GM18868 (cell line): ENCODE measurements around the gene RNF168.
"Not testable (repeated sequence)": the region's sequence is repeated elsewhere in the genome, so short reads cannot be mapped to it uniquely, and the experiment has no call there.

Experiments used
- ATAC-seq: cut with Tn5 transposase; IDR thresholded peaks from one replicate; pipeline ENCODE4 v1.9.1; 2021; ENCODE audit warnings: mild to moderate bottlenecking, moderate library complexity; ENCODE audit not compliant: unreplicated experiment

Gene RNF168, protein sequence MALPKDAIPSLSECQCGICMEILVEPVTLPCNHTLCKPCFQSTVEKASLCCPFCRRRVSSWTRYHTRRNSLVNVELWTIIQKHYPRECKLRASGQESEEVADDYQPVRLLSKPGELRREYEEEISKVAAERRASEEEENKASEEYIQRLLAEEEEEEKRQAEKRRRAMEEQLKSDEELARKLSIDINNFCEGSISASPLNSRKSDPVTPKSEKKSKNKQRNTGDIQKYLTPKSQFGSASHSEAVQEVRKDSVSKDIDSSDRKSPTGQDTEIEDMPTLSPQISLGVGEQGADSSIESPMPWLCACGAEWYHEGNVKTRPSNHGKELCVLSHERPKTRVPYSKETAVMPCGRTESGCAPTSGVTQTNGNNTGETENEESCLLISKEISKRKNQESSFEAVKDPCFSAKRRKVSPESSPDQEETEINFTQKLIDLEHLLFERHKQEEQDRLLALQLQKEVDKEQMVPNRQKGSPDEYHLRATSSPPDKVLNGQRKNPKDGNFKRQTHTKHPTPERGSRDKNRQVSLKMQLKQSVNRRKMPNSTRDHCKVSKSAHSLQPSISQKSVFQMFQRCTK

DNA sequence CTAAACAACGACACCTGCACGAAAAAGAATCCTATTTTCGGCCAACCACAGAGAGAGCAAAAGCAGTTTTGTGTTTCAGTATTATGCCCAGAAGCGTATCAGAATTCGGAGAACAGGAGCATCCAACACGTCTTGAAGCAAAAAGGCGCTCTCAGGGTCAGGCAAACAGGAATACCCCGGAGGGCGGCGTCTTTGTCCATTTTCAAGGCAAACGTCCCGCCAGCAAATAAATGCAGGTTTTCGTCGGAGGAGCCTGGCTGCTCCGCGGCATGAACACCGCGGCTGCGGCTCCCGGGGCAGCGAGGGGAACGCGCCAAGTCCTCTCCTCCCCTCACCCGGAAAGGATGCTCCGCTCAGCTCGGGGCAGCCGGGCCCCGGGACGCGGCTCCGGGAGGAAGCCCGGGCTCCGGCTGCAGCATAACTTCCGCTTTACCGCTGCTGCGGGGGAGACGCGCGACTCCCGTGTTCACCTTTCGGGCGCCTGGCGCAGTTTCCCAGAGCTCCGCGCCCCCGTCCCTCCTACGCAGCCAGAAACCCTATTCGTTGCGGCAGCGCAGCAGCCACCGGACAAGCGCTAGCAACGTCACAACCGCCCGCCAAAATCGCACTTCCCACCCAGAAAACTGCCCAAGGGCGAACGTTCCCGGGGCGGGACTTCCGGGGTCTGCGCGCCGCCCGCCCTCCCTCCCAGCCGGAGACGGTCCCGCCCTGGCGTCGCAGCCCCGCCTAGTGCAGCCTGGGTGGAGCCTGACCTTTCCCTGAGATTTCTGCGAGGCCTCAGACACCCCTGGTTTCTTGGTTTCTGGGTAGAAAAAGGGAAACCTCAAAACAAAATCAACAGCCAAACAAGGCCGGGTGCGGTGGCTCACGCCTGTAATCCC lies at the start of gene RNF168:
Gene RNF168 (minus strand): TSS at position 573 of the 881 bp plus-strand sequence. CDS start 595 bp downstream, outside the sequence.
- peak; percentile 88 for ATAC-seq

DNA sequence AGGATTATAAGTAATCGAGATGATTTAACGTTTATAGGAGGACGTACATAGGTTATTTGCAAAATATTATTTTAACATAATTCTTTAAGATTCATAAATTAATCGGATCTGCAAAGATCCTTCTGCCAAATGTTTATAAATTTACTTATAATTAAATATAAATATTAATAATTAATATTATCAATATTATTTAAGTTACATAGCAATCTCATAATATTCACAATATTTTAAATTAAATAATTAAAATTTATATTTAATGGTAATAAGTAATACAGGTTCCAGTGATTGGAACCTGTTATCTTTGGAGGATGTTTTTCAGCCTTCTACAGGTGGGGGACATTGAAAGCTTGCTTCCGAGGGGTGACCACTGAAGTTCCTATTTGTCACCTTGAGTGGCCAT lies 48.7 kb upstream of the RNF168 start:
- no peak for ATAC-seq

DNA sequence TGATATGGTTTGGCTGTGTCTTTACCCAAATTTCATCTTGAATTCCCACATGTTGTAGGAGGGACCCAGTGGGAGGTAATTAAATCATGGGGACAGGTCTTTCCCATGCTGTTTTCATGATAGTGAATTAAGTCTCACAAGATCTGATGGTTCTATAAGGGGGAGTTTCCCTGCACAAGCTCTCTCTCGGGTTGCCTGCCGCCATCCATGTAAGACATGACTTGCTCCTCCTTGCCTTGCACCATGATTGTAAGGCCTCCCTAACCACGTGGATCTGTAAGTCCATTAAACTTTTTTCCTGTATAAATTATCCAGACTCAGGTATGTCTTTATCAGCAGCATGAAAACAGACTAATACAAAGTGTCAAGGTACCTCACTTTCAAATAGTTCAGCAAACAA lies 46.6 kb upstream of the RNF168 start:
- ATAC-seq = not testable (repeated sequence)

DNA sequence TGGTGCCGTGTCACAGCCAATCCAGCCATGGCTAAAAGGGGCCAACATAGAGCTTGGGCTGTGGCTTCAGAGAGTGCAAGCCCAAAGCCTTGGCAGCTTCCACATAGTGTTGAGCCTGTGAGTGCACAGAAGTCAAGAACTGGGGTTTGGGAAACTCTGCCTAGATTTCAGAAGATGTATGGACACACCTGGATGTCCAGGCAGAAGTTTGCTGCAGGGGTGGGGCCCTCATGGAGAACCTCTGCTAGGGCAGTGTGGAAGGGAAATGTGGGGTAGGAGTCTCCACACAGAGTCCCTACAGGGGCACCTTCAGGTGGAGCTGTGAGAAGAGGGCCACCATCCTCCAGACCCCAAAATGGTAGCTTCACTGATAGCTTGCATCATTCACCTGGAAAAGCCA lies 45.7 kb upstream of the RNF168 start:
- not testable (repeated sequence) for ATAC-seq

DNA sequence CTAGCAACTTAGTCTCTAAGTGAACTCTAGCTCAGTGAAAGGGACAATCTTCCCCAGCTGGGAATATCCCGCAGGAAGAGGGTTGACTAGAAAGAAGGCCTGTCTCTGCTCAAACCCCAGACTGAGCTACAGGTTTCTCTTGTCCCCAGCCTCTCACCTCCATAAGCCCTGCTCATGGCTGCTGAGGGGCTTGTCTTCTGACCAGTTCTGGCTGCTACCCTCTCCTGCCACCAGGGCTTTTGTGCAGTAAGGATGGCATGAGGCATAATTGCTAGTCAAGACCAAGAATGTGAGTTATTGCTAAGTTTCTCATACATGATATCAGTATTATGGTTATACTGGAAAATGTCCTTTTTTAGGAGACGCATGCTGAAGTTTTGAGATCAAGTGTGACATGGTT lies 43.5 kb upstream of the RNF168 start:
- ATAC-seq = no peak

DNA sequence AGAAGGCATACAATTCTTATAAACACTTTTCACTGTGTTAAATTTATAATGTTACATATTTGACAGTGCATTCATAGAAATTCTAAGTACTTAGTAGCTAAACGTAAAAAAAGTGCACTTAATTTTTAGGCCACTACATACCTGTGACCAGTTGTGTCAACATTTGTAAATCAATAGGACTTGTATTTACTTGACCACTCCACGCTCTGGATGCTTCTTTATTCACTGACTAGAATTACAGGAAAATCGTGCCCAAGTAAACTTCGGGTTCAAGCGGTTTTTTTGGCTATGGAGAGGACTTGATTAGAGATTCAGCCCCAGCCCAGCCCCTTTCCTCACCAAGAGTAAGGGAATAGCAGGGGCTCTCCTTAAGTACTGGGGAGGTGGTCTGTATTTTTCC lies 43.0 kb upstream of the RNF168 start:
- no peak for ATAC-seq

DNA sequence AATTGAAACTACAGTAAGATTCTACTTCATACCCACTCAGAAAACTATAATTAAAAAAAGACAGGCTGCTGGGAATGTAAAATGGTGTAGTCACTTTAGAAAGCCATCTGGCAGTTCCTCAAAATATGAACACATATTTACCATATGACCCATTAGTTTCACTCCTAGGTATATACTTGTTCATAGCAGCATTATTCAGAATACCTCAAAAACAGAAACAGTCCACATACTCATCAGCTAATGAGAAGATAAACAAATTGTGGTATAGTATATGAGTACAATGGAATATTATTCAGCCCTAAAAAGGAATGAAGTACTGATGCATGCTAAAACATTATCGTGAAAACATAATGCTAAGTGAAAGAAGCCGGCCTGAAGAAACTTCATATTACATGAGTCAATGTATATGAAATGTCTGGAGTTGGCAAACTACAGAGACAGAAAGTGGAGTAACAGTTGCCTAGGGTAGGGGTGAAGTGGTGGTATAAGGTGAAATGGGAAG lies 41.0 kb upstream of the RNF168 start:
- ATAC-seq = no peak

DNA sequence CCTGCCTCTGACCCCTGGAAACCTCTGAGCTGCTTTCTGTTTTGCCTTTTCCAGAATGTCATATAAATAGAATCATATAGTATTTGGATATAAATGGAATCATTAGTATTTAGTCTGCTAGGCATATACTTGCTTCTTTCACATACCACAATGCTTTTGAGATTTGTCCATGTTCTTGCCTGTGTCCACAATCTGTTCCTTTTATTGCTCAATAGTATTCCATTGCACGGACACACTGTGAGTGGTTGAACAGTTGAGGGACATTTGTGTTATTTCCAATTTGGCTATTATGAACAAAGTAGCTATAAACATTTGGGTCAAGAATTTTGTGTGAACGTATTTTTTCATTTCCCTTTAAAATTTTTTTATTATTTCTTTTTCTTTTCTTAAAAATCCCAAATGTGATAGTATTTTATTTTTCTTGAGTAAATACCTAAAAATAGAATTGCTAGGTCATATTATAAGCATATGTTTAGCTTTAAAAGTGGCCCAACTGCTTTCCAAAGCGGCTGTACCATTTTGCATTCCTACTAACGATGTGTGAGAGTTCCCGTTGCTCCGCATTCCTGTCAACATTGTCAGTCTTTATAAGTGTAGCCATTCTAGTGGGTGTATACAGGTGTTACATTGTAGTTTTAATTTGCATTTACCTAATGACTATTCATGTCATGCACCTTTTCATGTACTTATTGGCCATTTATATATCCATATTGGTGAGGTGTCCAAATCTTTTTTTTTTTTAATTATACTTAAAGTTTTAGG lies 38.3 kb upstream of the RNF168 start:
- ATAC-seq = no peak

DNA sequence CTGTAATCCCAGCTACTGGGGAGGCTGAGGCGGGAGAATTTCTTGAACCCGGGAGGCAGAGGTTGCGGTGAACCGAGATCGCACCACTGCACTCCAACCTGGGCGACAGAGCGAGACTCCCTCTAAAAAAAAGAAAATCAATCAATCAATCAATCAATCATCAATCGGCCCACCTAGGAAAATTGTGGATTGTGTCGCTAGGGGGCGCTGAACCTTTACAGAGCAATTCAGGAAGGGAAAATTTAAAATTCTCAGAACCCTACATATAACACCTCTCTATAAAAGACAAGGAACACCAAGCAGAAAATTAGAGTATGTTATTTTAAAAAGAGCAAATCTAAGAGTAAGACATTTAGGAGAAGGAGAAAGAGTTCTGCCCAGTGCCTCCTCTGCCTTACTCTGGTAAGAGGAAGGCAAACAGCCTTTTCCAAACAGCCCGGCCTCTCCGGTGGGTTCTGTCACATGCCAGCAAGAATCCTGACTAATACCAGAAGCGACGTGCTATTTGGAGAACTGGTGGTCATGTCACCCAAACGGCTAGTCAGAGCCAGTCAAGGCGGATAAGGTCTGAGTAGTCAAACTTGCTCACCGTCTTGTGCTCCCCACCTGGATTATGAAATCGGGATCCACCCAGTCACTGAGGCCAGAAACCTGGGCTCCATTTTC lies 33.9 kb upstream of the RNF168 start:
- ATAC-seq = no peak

DNA sequence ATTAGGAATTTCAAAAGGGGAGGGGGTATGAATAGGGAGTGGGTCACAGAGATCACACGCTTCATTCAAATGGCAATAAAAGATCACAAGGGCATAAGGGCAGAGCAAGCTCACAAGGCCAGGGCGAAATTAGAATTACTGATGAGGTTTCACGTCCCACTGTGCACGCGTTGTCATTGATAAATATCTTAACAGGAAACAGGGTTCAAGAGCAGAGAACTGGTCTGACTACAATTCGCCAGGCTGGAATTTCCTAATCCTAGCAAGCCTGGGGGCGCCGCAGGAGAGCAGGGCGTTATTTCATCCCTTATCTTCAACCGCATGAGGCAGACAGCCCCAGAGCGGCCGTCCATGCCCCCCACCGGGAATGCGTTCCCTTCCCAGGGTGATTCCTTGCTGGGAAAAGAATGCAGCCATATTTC lies 29.7 kb upstream of the RNF168 start:
- no peak for ATAC-seq

DNA sequence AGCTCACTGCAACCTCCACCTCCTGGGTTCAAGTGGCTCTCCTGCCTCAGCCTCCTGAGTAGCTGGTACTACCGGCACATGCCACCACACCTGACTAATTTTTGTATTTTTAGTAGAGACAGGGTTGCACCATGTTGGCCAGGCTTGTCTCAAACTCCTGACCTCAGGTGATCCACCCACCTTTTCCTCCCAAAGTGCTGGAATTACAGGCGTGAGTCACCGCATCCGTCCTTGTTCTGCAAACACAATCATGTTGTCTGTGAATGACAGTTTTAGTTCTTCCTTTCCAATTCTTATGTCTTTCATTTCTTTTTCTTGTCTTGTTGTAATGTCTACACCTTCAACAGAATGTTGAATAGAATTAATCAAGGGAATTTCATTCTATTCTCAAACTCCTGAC lies 27.9 kb upstream of the RNF168 start:
- no peak for ATAC-seq

DNA sequence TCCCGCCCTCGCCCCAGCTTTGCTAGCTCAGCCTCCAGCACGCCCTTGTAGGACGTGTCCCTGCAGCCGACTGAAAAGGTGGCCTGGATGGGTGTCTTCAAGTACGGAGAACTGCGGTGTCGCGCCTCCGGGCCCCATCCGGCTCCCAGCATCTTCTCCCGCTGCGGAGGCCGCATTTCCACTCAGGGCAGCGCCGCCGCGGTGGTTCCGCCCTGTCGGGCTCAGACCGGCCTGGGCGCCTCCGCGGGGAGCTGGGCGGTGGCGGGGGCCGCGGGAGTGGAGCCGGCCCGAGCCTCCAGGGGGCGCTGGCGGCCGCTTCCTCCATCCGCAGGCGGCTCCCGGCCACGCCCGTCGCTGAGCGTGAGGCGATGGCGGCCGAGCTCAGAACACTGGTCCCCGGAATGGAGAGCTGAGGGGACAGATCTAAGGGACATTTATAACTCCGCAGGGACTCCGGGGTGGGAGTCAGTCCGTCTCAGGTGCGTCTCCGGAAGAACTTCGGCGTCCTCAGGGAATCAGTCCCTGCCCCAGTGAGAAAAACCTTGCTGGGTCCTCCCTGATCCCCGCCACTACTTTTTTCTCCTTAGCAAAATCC lies 25.2 kb upstream of the RNF168 start:
- peak; percentile 85 for ATAC-seq

DNA sequence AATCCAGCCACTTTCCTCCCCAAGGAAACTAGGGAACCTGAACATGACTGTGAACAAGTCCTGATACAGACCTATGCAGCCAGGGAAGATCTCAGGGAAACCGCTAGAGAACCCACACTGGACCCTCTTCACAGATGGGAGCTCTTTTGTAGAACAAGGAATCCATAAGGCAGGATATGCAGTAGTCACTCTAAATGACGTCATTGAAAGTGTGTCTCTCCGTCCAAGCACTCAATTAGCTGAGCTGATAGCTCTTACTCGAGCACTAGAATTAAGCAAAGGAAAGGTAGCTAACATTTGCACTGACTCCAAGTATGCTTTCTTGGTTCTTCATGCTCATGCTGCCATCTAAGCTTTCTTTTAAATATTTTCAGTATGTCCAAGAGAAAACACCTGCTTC lies 21.6 kb upstream of the RNF168 start:
- ATAC-seq = no peak

DNA sequence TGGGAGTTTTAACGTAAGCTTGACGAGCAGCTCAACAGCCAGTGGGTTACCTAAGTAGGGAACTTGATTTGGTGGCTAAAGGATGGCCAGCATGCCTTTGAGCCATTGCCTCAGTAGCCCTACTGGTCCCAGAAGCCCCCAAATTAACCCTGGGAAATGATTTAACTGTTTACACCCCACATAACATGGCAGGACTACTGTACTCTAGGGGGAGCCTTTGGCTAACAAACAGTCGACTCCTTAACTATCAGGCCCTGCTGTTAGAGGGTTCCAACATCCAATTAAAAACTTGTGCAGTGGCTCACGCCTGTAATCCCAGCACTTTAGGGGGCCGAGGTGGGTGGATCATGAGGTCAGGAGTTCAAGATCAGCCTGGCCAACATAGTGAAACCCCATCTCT lies 21.0 kb upstream of the RNF168 start:
- no peak for ATAC-seq

DNA sequence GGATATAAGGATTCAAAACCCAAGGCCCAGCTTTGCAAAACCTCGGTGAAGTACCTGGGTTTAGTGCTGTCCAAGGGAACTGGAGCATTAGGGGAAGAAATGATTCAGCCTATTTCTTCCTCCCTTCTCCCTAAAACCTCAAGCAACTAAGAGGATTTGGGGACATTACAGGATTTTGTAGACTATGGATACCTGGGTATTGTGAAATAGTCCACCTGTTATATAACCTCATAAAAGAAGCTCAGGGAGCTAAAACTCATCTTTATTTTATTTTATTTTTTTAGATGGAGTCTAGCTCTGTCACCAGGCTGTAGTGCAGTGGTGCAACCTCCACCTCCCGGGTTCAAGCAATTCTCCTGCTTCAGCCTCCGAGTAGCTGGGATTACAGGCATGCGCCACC lies 20.3 kb upstream of the RNF168 start:
- ATAC-seq = no peak

DNA sequence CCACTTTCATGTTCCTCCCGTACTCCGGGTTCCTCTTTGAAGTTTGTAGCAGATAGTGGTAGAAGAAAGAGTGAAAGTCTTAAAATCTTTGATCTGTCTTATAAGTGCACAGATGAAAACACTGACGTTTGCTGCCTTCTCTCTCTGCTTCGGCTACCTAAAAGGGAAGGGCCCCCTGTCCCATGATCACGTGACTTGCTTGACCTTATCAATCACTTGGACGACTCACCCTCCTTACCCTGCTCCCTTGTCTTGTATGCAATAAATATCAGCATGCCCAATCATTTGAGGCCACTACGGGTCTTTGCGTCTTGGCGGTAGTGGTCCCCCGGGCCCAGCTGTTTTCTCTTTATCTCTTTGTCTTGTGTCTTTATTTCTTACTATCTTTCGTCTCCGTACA lies 17.7 kb upstream of the RNF168 start:
- not testable (repeated sequence) for ATAC-seq

DNA sequence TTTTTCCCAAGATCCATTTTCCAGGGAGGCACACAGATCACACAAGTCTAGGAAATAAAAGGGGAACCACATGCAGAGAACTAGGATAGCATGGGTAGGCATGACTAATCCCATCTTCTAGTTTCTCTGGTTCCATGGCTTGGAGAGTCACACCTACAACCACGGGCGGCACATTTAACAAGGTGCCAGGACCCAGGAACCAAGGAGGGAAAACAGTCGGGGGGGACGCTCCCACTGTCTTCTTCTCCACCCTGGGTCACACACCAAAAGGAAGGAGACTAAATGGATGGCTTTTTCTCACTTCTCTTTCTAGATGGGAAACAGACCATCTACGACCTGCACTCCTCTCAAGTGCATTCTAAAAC lies 16.1 kb upstream of the RNF168 start:
- ATAC-seq = no peak

DNA sequence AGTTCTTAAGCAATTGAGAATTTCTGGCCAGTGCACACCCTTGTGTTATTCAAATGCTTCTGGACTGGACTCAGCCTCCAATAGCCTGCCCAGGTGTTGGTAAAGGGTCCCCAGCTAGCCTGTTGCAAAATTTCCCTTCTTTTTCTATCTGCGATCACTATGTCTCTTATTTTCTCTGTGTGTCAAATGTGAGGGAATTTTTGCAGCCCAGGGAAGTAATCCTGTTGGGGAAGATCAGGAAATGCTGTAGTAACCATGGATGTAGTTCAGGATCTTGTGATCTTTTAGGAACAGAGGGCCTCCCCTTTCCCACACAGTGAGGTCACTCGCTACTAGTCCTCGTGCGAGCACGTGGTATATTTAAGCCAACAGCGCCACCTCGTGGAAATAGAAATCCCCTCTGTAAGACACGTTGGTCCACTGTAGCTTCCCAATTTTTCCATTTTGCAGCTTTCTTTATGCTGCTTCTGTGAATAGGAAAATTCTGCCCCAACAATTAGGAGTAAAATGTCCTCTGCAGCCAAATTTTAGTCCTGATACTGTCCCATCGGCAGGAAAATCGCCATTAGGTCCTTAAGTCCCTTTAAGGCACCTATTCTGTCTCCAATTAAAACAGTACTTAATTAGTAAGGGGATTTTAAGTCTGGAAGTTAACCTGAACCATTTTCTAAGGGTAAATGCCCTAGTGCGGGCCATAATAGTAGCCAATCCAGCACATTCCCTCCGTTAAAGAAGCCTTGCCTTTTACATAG lies 15.6 kb upstream of the RNF168 start:
- ATAC-seq = no peak

DNA sequence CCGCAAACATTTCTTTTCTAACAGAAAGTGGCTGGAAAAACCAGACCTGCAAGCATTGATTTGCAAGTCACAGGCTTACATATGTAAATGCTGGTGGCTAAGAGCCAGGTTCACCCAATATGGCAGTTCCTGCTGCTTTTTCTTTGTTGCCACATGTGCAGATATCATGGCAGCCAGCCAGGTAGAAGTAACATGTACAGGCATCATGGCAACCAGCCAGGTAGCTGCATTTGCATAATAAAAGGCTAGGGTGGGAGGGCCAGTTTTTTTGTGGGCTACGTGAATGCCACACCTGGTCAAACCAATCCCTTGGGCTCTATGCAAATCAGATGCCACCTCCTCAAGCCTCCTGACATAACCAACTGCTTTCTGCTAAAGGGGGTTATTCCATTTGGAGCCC lies 14.4 kb upstream of the RNF168 start:
- no peak for ATAC-seq
